Neural cell (in vitro differentiated cells): ENCODE data around the gene UBAP1L.

Source experiments
- MXI1 ChIP-seq: fragments of 450-650 bp; conservative IDR thresholded peaks from 2 replicates; pipeline ENCODE4 v1.6.1; 2014; ENCODE audit warnings: antibody characterized with exemption, mild to moderate bottlenecking; ENCODE audit not compliant: poor library complexity, severe bottlenecking
- TF ChIP-seq, protein P1 (sequence below): fragments of 450-650 bp; IDR thresholded peaks from 2 replicates; pipeline ENCODE4 v1.5.1; 2014; ENCODE audit warnings: antibody characterized with exemption, mild to moderate bottlenecking, moderate library complexity; ENCODE audit not compliant: poor library complexity, severe bottlenecking

DNA sequence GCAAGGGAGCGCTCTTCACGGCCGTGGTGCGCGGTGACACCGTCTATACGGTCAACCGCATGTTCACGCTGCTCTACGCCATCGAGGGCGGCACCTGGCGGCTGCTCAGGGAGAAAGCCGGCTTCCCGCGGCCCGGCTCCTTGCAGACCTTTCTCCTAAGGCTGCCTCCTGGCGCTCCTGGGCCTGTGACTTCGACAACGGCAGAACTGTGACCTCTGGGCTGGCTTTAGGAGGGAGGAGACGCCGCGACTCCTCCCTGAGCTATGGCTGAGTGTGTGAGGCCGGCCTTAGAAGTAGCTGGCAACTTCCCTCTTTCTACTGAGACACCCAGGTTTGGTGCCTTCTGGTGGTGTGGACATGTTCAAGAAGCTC lies 37.0 kb downstream of the UBAP1L start:
- TF ChIP-seq, protein P1, sequence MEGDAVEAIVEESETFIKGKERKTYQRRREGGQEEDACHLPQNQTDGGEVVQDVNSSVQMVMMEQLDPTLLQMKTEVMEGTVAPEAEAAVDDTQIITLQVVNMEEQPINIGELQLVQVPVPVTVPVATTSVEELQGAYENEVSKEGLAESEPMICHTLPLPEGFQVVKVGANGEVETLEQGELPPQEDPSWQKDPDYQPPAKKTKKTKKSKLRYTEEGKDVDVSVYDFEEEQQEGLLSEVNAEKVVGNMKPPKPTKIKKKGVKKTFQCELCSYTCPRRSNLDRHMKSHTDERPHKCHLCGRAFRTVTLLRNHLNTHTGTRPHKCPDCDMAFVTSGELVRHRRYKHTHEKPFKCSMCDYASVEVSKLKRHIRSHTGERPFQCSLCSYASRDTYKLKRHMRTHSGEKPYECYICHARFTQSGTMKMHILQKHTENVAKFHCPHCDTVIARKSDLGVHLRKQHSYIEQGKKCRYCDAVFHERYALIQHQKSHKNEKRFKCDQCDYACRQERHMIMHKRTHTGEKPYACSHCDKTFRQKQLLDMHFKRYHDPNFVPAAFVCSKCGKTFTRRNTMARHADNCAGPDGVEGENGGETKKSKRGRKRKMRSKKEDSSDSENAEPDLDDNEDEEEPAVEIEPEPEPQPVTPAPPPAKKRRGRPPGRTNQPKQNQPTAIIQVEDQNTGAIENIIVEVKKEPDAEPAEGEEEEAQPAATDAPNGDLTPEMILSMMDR, result no peak
- TF ChIP-seq MXI1, result no peak
